Endothelial cell of hepatic sinusoid (primary cell): Measurements from ENCODE around the gene SLC25A10.
"Not testable (repeated sequence)": the region's sequence is repeated elsewhere in the genome, so short reads cannot be mapped to it uniquely, and the experiment has no call there.

ENCODE experiments used
- in situ Hi-C: cut with HindIII; loops from 2 replicates; pipeline ENCODE4 v1.10.0; 2017; ENCODE audit warnings: low sequenced_read_pairs

Gene SLC25A10

GRCh38 chr17:81711814-81712467 lies at the start of gene SLC25A10:
Gene SLC25A10 (plus strand): TSS chr17:81712284. CDS start chr17:81712427, 143 bp downstream.
- in situ Hi-C loops = no loop called here

- in situ Hi-C loops = no loop called here
Measured at GRCh38 chr17:81664051-81664470, 48.0 kb upstream of the SLC25A10 start.

- in situ Hi-C loops = no loop called here
Measured at GRCh38 chr17:81665205-81666091, 46.6 kb upstream of the SLC25A10 start.

GRCh38 chr17:81666092-81666341 lies 46.1 kb upstream of the SLC25A10 start:
- in situ Hi-C loops = no loop called here

GRCh38 chr17:81666342-81667191 lies 45.5 kb upstream of the SLC25A10 start, which contains the start of the genes CCDC137 and OXLD1:
Gene CCDC137 (plus strand): TSS chr17:81666737. CDS start chr17:81666767, 30 bp downstream.
Gene OXLD1 (minus strand): TSS chr17:81666605. CDS start chr17:81666577, 28 bp downstream.
- in situ Hi-C loops = no loop called here

- in situ Hi-C loops = no loop called here
Measured at GRCh38 chr17:81667754-81668153, 44.3 kb upstream of the SLC25A10 start.

GRCh38 chr17:81672504-81672903 lies 39.6 kb upstream of the SLC25A10 start:
- in situ Hi-C loops = no loop called here

GRCh38 chr17:81672954-81673353 lies 39.1 kb upstream of the SLC25A10 start:
- in situ Hi-C loops = no loop called here

- in situ Hi-C loops = no loop called here
Measured at GRCh38 chr17:81673561-81674258, 38.4 kb upstream of the SLC25A10 start.

GRCh38 chr17:81675515-81676221 lies 36.4 kb upstream of the SLC25A10 start:
- in situ Hi-C loops = not testable (repeated sequence)

- in situ Hi-C loops = no loop called here
Measured at GRCh38 chr17:81676906-81677305, 35.2 kb upstream of the SLC25A10 start.

- in situ Hi-C loops = no loop called here
Measured at GRCh38 chr17:81680150-81680549, 31.9 kb upstream of the SLC25A10 start.

GRCh38 chr17:81681672-81682071 lies 30.4 kb upstream of the SLC25A10 start:
- in situ Hi-C loops = no loop called here

GRCh38 chr17:81682565-81683207 lies 29.4 kb upstream of the SLC25A10 start:
- in situ Hi-C loops = no loop called here

- in situ Hi-C loops = no loop called here
Measured at GRCh38 chr17:81683208-81683583, 28.9 kb upstream of the SLC25A10 start.

GRCh38 chr17:81683584-81684441 lies 28.3 kb upstream of the SLC25A10 start, which contains the start of the genes ARL16 and HGS:
Gene ARL16 (minus strand): TSS chr17:81683797. CDS start chr17:81683753, 44 bp downstream.
Gene HGS (plus strand): TSS chr17:81684011. CDS start chr17:81684067, 56 bp downstream.
- in situ Hi-C loops = no loop called here

- in situ Hi-C loops = no loop called here
Measured at GRCh38 chr17:81684442-81684911, 27.6 kb upstream of the SLC25A10 start.

- in situ Hi-C loops = loop anchor here (5.0 kb wide), 1 partner anchor 108 kb away; no protein-coding TSS in a partner anchor
Measured at GRCh38 chr17:81685108-81685507, 27.0 kb upstream of the SLC25A10 start.
